GM19035 (cell line): ENCODE results near the gene INO80E.
"Not testable (repeated sequence)": the region's sequence is repeated elsewhere in the genome, so short reads cannot be mapped to it uniquely, and the experiment has no call there.

Source experiments
- ATAC-seq: cut with Tn5 transposase; IDR thresholded peaks from one replicate; pipeline ENCODE4 v1.9.1; 2021; ENCODE audit not compliant: unreplicated experiment

Gene INO80E

GRCh38 chr16:29995911-29996765 is at the start of gene INO80E:
Gene INO80E (plus strand): TSS chr16:29996241. CDS start chr16:29996311, 70 bp downstream.
- ATAC-seq: peak; percentile 92

GRCh38 chr16:29947897-29948296 is 48.1 kb upstream of the INO80E start:
- ATAC-seq: no peak

DNA sequence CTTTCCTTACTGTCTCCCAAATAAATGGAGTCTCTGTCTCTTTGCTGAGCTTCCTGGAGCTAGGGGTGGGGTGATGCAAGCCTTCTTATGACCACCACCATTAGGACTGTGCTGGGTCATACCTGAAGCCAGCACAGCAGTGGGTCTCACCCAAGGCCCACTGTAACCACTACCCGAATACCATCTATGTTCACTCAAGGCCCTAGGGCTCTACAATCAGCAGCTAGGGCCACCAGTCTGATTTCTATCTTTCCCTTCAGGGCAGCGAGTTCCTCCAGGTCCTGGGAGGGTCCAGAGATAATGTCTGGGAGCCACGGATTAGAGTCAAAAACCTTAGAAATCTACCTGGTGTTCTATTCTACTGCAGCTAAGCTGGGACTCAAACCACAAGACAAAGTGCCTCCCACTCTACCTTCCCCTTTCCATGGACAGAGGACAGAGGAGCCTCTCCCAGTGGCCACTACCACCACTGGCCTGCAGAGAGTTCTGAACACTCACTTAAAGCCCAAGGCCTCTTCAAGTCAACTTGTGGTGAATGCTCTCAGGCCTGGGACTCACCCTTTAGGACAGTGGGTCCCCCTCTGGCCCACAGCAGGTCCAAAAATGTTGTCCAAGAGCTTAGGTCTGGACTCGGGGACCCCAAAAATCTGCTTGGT is 45.1 kb upstream of the INO80E start:
- ATAC-seq: no peak

GRCh38 chr16:29951625-29952365 is 44.2 kb upstream of the INO80E start:
- ATAC-seq: no peak

- ATAC-seq: no peak
Observed at GRCh38 chr16:29958756-29959155, 37.3 kb upstream of the INO80E start.

GRCh38 chr16:29959293-29959692 is 36.7 kb upstream of the INO80E start:
- ATAC-seq: no peak

- ATAC-seq: not testable (repeated sequence)
Observed at GRCh38 chr16:29959821-29960220, 36.2 kb upstream of the INO80E start.

- no peak for ATAC-seq
Observed at GRCh38 chr16:29961127-29961478, 34.9 kb upstream of the INO80E start.

DNA sequence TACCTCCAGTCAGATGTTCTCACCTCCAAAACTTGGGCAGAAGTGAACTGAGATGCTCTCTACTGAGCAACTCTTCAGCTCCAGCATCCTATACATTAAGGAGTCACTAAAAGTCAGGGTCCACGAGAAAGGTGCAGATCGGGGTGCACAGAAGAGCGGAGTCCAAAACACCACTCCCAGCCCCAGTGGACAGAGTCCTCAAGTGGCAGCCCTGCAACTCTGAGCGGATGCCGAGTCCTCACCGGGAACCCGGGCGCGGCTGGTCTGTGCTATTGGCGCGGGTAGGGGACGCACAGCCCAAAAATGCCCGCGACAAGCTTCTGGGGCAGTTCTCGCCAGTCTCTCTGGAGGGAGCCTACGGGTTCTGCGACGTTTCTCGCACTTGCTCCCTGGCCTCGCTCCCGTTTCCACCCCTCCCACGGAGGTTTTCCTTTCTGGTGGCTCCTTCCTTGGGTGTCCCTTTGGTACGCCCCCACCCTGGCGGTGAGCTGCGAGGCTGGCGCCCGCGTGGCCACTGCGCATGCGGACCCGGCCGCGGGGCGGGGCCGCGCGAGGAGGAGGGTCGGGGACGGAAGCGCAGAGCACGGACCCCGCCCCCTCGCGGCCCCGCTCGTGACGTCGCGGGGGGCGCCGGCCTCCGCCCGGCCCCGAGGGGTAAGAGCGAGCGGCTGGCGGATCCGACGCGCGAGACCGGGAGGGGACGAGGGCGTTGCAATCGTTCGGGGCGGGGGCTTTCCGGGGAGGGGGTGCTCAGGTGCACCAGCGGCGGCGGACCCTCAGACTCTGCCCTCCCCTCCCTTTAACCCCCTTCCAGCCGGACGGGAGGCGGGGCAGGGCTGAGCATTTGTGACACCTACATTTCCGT is 34.3 kb upstream of the INO80E start, which contains the start of gene TMEM219:
TSS of gene TMEM219 (plus strand) at position 601 of the 865 bp plus-strand sequence. CDS start 1,065 bp downstream, outside the sequence.
- peak; percentile 83 for ATAC-seq

DNA sequence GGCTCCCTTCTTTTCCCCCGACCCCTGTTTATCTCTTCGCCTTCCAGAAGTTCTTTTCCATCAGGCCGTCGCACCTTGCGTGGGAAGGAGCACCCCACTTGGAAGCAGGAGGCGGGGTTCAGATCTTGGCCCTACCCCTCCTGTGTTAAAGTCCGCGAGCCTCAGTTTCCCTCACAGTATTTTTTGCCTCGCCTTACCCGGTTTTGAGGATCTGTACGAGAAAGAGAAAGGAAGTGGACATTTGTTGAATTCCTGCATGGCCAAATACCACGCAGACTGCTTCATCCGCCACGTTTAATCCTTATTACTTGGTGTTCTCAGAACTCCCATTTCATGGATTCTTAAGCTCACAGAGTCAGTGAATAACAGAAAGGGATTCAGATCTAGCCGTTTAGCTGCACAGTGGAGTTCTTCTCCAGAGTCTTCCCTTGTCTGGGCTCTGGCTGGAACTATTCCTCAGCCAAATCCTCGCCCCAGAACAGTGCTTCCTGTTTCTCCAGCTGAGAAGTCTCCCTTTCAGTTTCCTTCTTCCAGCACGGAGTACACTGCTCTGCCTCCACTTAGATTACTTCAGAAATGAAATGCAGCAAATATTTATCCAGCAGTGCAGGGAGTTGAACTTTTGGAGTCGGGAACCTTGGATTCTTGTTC is 33.6 kb upstream of the INO80E start:
- ATAC-seq: peak; percentile 10

- ATAC-seq: no peak
Observed at GRCh38 chr16:29963021-29963743, 32.9 kb upstream of the INO80E start.

DNA sequence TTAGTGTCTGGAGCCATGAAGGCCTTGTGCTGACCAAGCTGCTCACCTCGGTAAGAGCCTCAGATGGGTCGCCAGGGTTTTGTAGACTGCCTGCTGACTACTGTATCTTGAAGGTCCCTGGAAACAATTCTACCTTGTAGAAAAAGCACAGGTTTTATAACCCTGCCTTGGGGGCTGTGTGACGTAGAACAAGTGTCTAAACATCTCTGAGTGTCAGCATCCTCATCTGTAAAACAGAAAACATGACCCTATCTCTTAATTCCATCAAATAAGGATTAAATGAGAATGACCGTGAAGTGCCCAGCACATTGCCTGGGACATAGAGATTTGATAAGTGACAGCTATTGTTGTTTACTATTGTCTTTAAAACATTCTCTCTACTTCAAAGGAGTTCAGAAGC is 27.8 kb upstream of the INO80E start:
- ATAC-seq: no peak

DNA sequence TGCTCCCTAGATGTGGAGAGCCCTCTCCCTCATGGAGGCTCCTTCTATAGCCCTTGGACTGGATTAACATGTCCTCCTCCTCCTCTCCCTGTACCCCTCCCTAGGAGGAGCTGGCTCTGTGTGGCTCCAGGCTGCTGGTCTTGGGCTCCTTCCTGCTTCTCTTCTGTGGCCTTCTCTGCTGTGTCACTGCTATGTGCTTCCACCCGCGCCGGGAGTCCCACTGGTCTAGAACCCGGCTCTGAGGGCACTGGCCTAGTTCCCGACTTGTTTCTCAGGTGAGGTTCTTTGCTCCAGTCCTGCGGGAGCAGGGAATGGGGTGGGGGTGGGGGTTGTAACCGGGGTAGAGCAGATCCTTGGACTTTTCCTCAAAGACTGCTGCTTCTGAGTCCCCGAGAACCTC is 24.7 kb upstream of the INO80E start:
- no peak for ATAC-seq

- no peak for ATAC-seq
Observed at GRCh38 chr16:29972500-29972899, 23.5 kb upstream of the INO80E start.

- no peak for ATAC-seq
Observed at GRCh38 chr16:29972992-29973383, 23.1 kb upstream of the INO80E start.

DNA sequence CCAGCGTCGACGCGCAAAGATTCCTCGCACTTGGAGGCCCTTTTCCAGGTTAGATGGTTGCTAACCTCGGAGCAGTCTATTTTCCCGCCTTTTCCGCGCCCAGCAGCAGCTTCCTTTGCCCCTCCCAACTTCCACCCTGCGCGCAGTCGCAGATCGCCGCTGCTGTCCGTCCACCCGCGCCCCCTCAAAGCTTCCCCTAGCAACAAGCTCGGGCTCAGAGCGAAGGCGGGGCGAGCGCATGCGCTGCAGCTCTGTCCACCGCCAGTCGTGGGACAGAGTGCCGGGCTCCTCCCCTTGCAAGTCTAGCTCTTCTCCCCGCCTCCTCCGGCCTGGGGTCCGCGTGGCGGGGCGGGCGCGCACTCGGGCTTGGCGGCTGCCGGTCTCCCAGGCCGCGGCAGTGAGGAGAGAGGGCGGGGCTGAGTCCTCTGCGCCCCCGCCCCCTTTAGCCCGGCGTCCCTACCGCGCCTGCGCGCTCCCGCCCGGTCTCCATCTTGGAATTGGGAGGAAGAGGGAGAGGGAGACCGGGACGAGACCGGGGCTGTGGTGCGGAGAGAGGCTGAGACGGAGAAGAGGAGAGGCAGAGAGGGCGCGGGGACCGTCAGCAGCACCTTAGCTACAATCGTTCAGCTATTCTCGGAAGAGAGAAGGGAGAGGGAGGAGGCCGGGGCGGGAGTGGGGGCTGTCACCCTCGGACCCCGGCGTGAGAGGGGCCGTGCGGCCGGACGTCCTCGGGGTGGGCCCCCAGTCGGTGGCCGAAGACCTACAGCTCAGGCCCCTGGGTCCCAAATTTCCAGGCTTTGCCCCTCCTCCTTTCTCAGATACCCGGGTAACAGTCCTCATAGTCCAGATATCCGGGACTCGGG is 22.4 kb upstream of the INO80E start, which contains the start of gene TAOK2:
TSS of gene TAOK2 (plus strand) at position 485 of the 863 bp plus-strand sequence. CDS start 3,905 bp downstream, outside the sequence.
- peak; percentile 96 for ATAC-seq

GRCh38 chr16:29974291-29975133 is 21.5 kb upstream of the INO80E start:
- no peak for ATAC-seq
